H9 (cell line): ENCODE measurements around the gene SPOCD1. TPM values are rescaled to one million over a fixed set of nuclear protein-coding genes. Genes with fewer than 3 reads are reported as not detected.

ENCODE experiments used
- DNase-seq: peaks from one replicate; pipeline ENCODE4 v3.0.0-alpha.2; 2017
- H2AFZ ChIP-seq: one replicate; pipeline ENCODE4 v1.6.1; 2013; ENCODE audit warnings: mild to moderate bottlenecking, low read length, control low read depth, moderate library complexity
- H2AK5ac ChIP-seq: 2 replicates; pipeline ENCODE4 v1.6.1; 2013; ENCODE audit warnings: low read length, control low read depth, mixed read lengths; ENCODE audit not compliant: insufficient read length
- H2BK120ac ChIP-seq: one replicate; pipeline ENCODE4 v1.6.1; 2013; ENCODE audit warnings: low read depth, mild to moderate bottlenecking, low read length, control low read depth, inconsistent platforms; ENCODE audit not compliant: poor library complexity, severe bottlenecking
- H2BK12ac ChIP-seq: 2 replicates; pipeline ENCODE4 v1.6.1; 2013; ENCODE audit warnings: low read length, control low read depth, mixed read lengths, low read depth; ENCODE audit not compliant: insufficient read length
- H2BK15ac ChIP-seq: 2 replicates; pipeline ENCODE4 v1.6.1; 2013; ENCODE audit warnings: low read depth, low read length, control low read depth
- H2BK20ac ChIP-seq: one replicate; pipeline ENCODE4 v1.6.1; 2013; ENCODE audit warnings: low read depth, mild to moderate bottlenecking, low read length, control low read depth, inconsistent platforms; ENCODE audit not compliant: poor library complexity, severe bottlenecking
- H2BK5ac ChIP-seq: 2 replicates; pipeline ENCODE4 v1.6.1; 2013; ENCODE audit warnings: low read length, control low read depth, mixed read lengths; ENCODE audit not compliant: insufficient read length
- H3K14ac ChIP-seq: 2 replicates; pipeline ENCODE4 v1.6.1; 2013; ENCODE audit warnings: low read length, control low read depth; ENCODE audit not compliant: insufficient read depth
- H3K18ac ChIP-seq: 2 replicates; pipeline ENCODE4 v1.6.1; 2013; ENCODE audit warnings: low read depth, mild to moderate bottlenecking, mixed read lengths, low read length, control low read depth; ENCODE audit not compliant: insufficient read length
- H3K23ac ChIP-seq: 2 replicates; pipeline ENCODE4 v1.6.1; 2013; ENCODE audit warnings: low read length, control low read depth, mixed read lengths, low read depth; ENCODE audit not compliant: insufficient read length
- H3K23me2 ChIP-seq: 2 replicates; pipeline ENCODE4 v1.6.1; 2013; ENCODE audit warnings: low read depth, mild to moderate bottlenecking, mixed read lengths, low read length, control low read depth; ENCODE audit not compliant: insufficient read length, poor library complexity, severe bottlenecking
- H3K27ac ChIP-seq: 2 replicates; pipeline ENCODE4 v1.5.1; 2013; ENCODE audit warnings: low read length, control low read depth, mixed read lengths, low read depth; ENCODE audit not compliant: insufficient read length
- H3K27me3 ChIP-seq: 2 replicates; pipeline ENCODE4 v1.6.1; 2013; ENCODE audit warnings: low read length, control low read depth, inconsistent platforms; ENCODE audit not compliant: insufficient read depth
- H3K4ac ChIP-seq: 2 replicates; pipeline ENCODE4 v1.6.1; 2013; ENCODE audit warnings: low read depth, mild to moderate bottlenecking, control low read depth, inconsistent platforms, low read length, moderate library complexity
- H3K4me1 ChIP-seq: 2 replicates; pipeline ENCODE4 v1.6.1; 2013; ENCODE audit warnings: low read length, control low read depth, inconsistent platforms; ENCODE audit not compliant: insufficient read depth
- H3K4me2 ChIP-seq: 2 replicates; pipeline ENCODE4 v1.6.1; 2013; ENCODE audit warnings: low read length, control low read depth, mixed read lengths; ENCODE audit not compliant: insufficient read length, insufficient read depth
- H3K56ac ChIP-seq: 2 replicates; pipeline ENCODE4 v1.6.1; 2013; ENCODE audit warnings: low read depth, mild to moderate bottlenecking, mixed read lengths, low read length, control low read depth; ENCODE audit not compliant: insufficient read length
- H3K79me1 ChIP-seq: 2 replicates; pipeline ENCODE4 v1.6.1; 2013; ENCODE audit warnings: low read depth, mild to moderate bottlenecking, moderate library complexity, low read length, control low read depth, inconsistent platforms; ENCODE audit not compliant: insufficient read depth, poor library complexity, severe bottlenecking
- H3K79me2 ChIP-seq: 2 replicates; pipeline ENCODE4 v1.6.1; 2013; ENCODE audit warnings: low read length, control low read depth, inconsistent platforms; ENCODE audit not compliant: insufficient read depth
- H3K9ac ChIP-seq: 2 replicates; pipeline ENCODE4 v1.6.1; 2013; ENCODE audit warnings: low read length, control low read depth, mixed read lengths; ENCODE audit not compliant: insufficient read length; ENCODE audit errors: extremely low read depth
- H3K9me3 ChIP-seq: one replicate; pipeline ENCODE4 v1.6.1; 2013; ENCODE audit warnings: low read depth, low read length, inconsistent platforms; ENCODE audit not compliant: control insufficient read depth
- H3T11ph ChIP-seq: one replicate; pipeline ENCODE4 v1.6.1; 2013; ENCODE audit warnings: mild to moderate bottlenecking, low read length, control low read depth, inconsistent platforms
- H4K20me1 ChIP-seq: one replicate; pipeline ENCODE4 v1.6.1; 2013; ENCODE audit not compliant: control insufficient read depth, insufficient read length, insufficient read depth
- H4K5ac ChIP-seq: 2 replicates; pipeline ENCODE4 v1.6.1; 2013; ENCODE audit warnings: low read depth, mild to moderate bottlenecking, mixed read lengths, low read length, control low read depth; ENCODE audit not compliant: insufficient read length
- H4K8ac ChIP-seq: replicated peaks from 2 replicates; pipeline ENCODE4 v1.6.1; 2013; ENCODE audit warnings: low read length, control low read depth, mixed read lengths, low read depth; ENCODE audit not compliant: insufficient read length
- H4K91ac ChIP-seq: 2 replicates; pipeline ENCODE4 v1.6.1; 2013; ENCODE audit warnings: low read depth, mild to moderate bottlenecking, moderate library complexity, mixed read lengths, low read length, control low read depth; ENCODE audit not compliant: insufficient read length
- H3K27ac Mint-ChIP-seq, 3 experiments: 2 replicates in 2 of 3; 3 replicates in 1 of 3; pipeline ENCODE4 v1.8.0; 2020 to 2021; ENCODE audit warnings: mixed read lengths in 3 of 3, mild to moderate bottlenecking in 1 of 3, moderate library complexity in 1 of 3
- H3K27me3 Mint-ChIP-seq: 2 replicates; pipeline ENCODE4 v1.8.0; 2021; ENCODE audit warnings: low read depth, mild to moderate bottlenecking, moderate library complexity, mixed read lengths
- H3K36me3 Mint-ChIP-seq, 3 experiments: 2 replicates in 2 of 3; 3 replicates in 1 of 3; pipeline ENCODE4 v1.8.0; 2020 to 2021; ENCODE audit warnings: low read depth in 3 of 3, mixed read lengths in 3 of 3; ENCODE audit not compliant: insufficient read depth in 1 of 3
- H3K4me1 Mint-ChIP-seq, 2 experiments: 2 replicates each; pipeline ENCODE4 v1.8.0; 2020; ENCODE audit warnings: mixed read lengths in 2 of 2
- H3K4me3 Mint-ChIP-seq, 2 experiments: 2 replicates in 1 of 2; 3 replicates in 1 of 2; pipeline ENCODE4 v1.8.0; 2020 to 2021; ENCODE audit warnings: mild to moderate bottlenecking in 2 of 2, mixed read lengths in 2 of 2, moderate library complexity in 1 of 2
- H3K9me3 Mint-ChIP-seq, 2 experiments: 2 replicates in 1 of 2; 3 replicates in 1 of 2; pipeline ENCODE4 v1.8.0; 2020; ENCODE audit warnings: mild to moderate bottlenecking in 2 of 2, mixed read lengths in 2 of 2, moderate library complexity in 1 of 2
- CTCF ChIP-seq: fragments of 200-600 bp; sonication (generic); conservative IDR thresholded peaks from 3 replicates; pipeline ENCODE4 v1.8.0; 2021; ENCODE audit warnings: antibody characterized with exemption, mild to moderate bottlenecking
- WGBS: extraction: QIAGEN DNeasy Blood & Tissue Kit; methylation state at CpG from one replicate; pipeline ENCODE4 v1.1.7; 2013; ENCODE audit warnings: missing lambda C conversion rate, low lambda C conversion rate, mixed read lengths; ENCODE audit not compliant: insufficient read length; ENCODE audit errors: extremely low coverage; 5-methylcytosine and 5-hydroxymethylcytosine counted together
- total RNA-seq: library from RNA; stranded (reverse); gene quantifications from 2 replicates; pipeline ENCODE4 v1.2.1, GENCODE V29; 2021

The SPOCD1 gene
- total RNA-seq, 1 experiment from 2014 or later, result 1.5 TPM

DNA sequence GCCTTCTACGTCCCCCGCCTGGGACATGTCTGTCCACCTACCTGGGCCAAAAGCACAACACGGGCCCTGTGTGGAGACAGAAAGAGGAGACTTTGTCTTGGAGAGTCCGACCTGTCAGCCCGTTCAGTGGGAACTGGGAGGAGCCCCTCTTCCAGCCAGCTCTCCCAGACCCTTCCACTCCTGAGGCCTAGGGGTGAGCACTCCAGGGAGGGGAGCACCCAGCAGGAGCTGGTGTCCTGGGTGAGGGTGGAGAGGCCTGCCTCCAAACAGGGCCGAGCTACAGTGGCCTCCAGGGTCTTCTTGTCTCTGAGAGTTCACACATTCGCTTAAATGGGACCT is 546 bp downstream of the SPOCD1 start:
- Mint-ChIP-seq H3K9me3 (peaks cover 0 to 6% of the 10 kb centered on the region in 2 experiments; a peak in 2 of 5 replicates), H3K4me3 (peak overlapping the region; percentile 79 to 81), H3K4me1 (peaks cover 3 to 4% of the 10 kb centered on the region in 2 experiments), H3K27me3 (no peaks in the 10 kb centered on the region), H3K27ac (no peak overlapping the region; a peak in 1 of 7 replicates), H3K36me3 (no peaks in the 10 kb centered on the region)
- Histone ChIP-seq H4K8ac (no peak overlapping the region), H2BK12ac (no peak overlapping the region), H3K4ac (no peak overlapping the region), H2BK120ac (no peak overlapping the region), H3K79me1 (no peaks in the 10 kb centered on the region), H2AK5ac (no peak overlapping the region), H4K20me1 (no peaks in the 10 kb centered on the region), H4K91ac (no peak overlapping the region), H3T11ph (no peak overlapping the region), H3K56ac (no peak overlapping the region), H2BK5ac (no peak overlapping the region), H3K9ac (no peak overlapping the region), H3K27ac (no peak overlapping the region), H3K9me3 (no peaks in the 10 kb centered on the region), H3K14ac (no peak overlapping the region), H2BK20ac (no peak overlapping the region), H3K18ac (no peak overlapping the region), H3K27me3 (no peaks in the 10 kb centered on the region), H2BK15ac (no peak overlapping the region), H3K23me2 (no peaks in the 10 kb centered on the region), H4K5ac (no peak overlapping the region), H3K23ac (no peak overlapping the region), H3K79me2 (no peaks in the 10 kb centered on the region), H3K4me1 (no peaks in the 10 kb centered on the region), H3K4me2 (peak overlapping the region; percentile 49), H2AFZ (no peak overlapping the region)
- no peak for DNase-seq
- no peak for TF ChIP-seq CTCF
- no CpG with 5 or more reads among the region's 7 CpGs for WGBS
